Upper lobe of left lung (tissue), 6 donors: ENCODE results near the gene ADGRE2. TPM values are rescaled to one million over a fixed set of nuclear protein-coding genes. Genes with fewer than 3 reads are reported as not detected.
A peak's percentile ranks its signal among the peaks of the same experiment; 100 is the strongest.
"Not testable (repeated sequence)": the region's sequence is repeated elsewhere in the genome, so short reads cannot be mapped to it uniquely, and the experiment has no call there.

ENCODE experiments used
- ATAC-seq, 2 donors: fragments of 200-7000 bp; cut with Tn5 transposase; one replicate each; pipeline ENCODE4 v1.9.1; 2022; ENCODE audit warnings: mild to moderate bottlenecking in 2 of 2, moderate library complexity in 2 of 2; ENCODE audit not compliant: low FRiP score in 2 of 2
- DNase-seq, 2 donors: peaks; one replicate each; pipeline ENCODE4 v3.0.0-alpha.2; 2019 to 2020
- H3K27ac ChIP-seq, 4 donors: fragments of 200-600 bp; sonication (generic); one replicate each; pipeline ENCODE4 v1.5.1; 2016 to 2019
- H3K27me3 ChIP-seq, 4 donors: fragments of 200-600 bp; sonication (generic); one replicate each; pipeline ENCODE4 v1.5.1; 2017 to 2019
- H3K36me3 ChIP-seq, 4 donors: fragments of 200-600 bp; sonication (generic); one replicate each; pipeline ENCODE4 v1.5.1; 2016 to 2019
- H3K4me1 ChIP-seq, 4 donors: fragments of 200-600 bp; sonication (generic); one replicate each; pipeline ENCODE4 v1.5.1; 2018 to 2019
- H3K4me3 ChIP-seq, 4 donors: fragments of 200-600 bp; sonication (generic); one replicate each; pipeline ENCODE4 v1.5.1; 2017 to 2019; ENCODE audit warnings: mild to moderate bottlenecking in 2 of 4, moderate library complexity in 1 of 4
- H3K9me3 ChIP-seq, 4 donors: fragments of 200-600 bp; sonication (generic); one replicate each; pipeline ENCODE4 v1.5.1; 2018 to 2019
- EP300 ChIP-seq, 4 donors: sonication (generic); formaldehyde crosslinking; IDR thresholded peaks; one replicate each; pipeline ENCODE4 v1.5.1; 2017; ENCODE audit warnings: antibody characterized with exemption in 4 of 4, control low read depth in 2 of 4
- POLR2A ChIP-seq, 4 donors: fragments of 450-650 bp; IDR thresholded peaks; one replicate each; pipeline ENCODE4 v1.5.1; 2016 to 2017; ENCODE audit warnings: antibody characterized with exemption in 4 of 4, mild to moderate bottlenecking in 2 of 4
- POLR2AphosphoS5 ChIP-seq, 2 donors: sonication (generic); formaldehyde crosslinking; IDR thresholded peaks; one replicate each; pipeline ENCODE4 v1.5.1; 2017; ENCODE audit warnings: antibody characterized with exemption in 2 of 2
- WGBS, 2 donors: methylation state at CpG; one replicate each; pipeline ENCODE4 v1.1.5; 2017 to 2018; 5-methylcytosine and 5-hydroxymethylcytosine counted together
- total RNA-seq, 6 donors: library from RNA; depleted of rRNA in 4 of 6; stranded (reverse); fragments of >200 nt in 4 of 6; gene quantifications; one replicate each; pipeline versions ENCODE4 v1.1.0 to v1.2.1, GENCODE V29; 2016 to 2021
- TF ChIP-seq, protein P1 (sequence below), 6 experiments: fragments of 450-650 bp in 4 of 6; fragments of 200-600 bp in 2 of 6; sonication (generic) in 2 of 6; IDR thresholded peaks; one replicate each; pipeline ENCODE4 v1.5.1; 2016 to 2019; ENCODE audit warnings: antibody characterized with exemption in 6 of 6
- donor health status: DM: no; HTN: no; CAD: no; lungs with moderate emphysema.
- donor health status: DM: no; HTN: yes; CAD: no; lungs with severe emphysema.

The ADGRE2 gene
- total RNA-seq, 6 donors from 2014 or later: 12.3 to 24.1 (median 18.1) TPM

DNA sequence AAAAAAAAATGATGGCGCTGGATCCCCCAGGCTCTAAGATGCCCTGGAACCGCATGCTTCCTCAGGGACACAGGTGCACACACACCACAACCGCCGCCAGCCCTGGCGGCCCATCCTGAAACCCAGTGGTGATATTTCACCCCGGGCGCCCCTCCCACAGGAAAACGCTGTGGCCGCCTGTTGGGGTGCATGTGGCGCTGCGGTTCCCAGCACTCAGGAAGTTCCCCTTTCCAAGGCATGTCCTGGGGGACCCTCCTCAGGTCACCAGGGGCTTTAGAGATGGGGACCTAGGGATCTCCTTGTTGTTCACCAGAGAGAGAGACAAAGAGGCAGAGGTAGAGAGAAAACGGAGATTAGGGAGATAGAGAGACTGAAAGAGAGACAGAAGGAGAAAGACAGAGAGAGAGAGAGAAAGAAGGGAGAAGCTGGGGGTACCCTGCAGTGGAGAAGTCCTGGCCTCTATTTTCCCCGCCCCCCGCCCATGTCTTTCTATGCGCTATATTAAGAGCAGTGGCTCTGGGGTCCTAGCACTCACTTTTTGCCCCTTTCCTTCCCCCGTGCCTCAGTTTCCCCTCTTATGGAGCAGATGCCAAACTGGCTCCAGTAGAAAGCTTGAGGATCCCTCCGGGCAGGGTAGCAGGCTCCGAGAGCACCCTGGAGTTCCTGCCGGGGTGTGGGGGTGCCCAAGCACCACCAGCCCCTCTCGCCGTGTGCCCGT, 2.3 kb downstream of the ADGRE2 start:
- 7 to 8% methylated on average over 17 to 22 of the region's 22 CpGs for WGBS, 2 donors
- Histone ChIP-seq H3K36me3 (peaks cover 0 to 6% (median 0%) of the 10 kb centered on the region in 4 donors), H3K4me3 (peak overlapping the region in 3 of 4 donors; percentile 40 to 52 (median 44)), H3K9me3 (no peaks in the 10 kb centered on the region), H3K27me3 (no peaks in the 10 kb centered on the region), H3K4me1 (peaks cover 0 to 15% (median 3%) of the 10 kb centered on the region in 4 donors), H3K27ac (peak overlapping the region; percentile 44 to 77 (median 58))
- TF ChIP-seq, protein P1, sequence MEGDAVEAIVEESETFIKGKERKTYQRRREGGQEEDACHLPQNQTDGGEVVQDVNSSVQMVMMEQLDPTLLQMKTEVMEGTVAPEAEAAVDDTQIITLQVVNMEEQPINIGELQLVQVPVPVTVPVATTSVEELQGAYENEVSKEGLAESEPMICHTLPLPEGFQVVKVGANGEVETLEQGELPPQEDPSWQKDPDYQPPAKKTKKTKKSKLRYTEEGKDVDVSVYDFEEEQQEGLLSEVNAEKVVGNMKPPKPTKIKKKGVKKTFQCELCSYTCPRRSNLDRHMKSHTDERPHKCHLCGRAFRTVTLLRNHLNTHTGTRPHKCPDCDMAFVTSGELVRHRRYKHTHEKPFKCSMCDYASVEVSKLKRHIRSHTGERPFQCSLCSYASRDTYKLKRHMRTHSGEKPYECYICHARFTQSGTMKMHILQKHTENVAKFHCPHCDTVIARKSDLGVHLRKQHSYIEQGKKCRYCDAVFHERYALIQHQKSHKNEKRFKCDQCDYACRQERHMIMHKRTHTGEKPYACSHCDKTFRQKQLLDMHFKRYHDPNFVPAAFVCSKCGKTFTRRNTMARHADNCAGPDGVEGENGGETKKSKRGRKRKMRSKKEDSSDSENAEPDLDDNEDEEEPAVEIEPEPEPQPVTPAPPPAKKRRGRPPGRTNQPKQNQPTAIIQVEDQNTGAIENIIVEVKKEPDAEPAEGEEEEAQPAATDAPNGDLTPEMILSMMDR (IDR thresholded peaks at IDR 0.05): no peak
- TF ChIP-seq EP300 (IDR thresholded peaks at IDR 0.05) (no peak), POLR2AphosphoS5 (IDR thresholded peaks at IDR 0.05) (no peak), POLR2A (IDR thresholded peaks at IDR 0.05) (no peak)
- DNase-seq: peak; percentile 71 to 72
- ATAC-seq: peak; percentile 5 to 49

DNA sequence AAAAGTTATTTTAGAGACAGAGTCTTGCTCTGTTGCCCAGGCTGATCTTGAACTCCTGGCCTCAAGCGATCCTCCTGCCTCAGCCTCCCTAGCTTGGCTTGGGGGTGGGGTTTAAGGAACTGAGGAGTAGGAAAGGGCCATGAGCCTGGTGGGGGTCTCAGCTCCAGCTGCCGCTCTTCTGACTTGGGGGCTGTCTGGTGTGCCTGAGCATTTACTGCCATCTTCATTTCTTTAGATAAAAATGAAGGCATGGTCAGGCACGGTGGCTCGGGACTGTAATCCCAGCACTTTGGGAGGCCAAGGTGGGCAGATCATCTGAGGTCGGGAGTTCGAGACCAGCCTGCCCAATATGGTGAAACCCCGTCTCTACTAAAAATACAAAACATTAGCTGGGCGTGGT, 3.0 kb downstream of the ADGRE2 start:
- Histone ChIP-seq H3K27ac (peak overlapping the region in 1 of 4 donors; percentile 77), H3K4me3 (peak overlapping the region in 3 of 4 donors; percentile 40 to 52 (median 44)), H3K4me1 (peaks cover 0 to 15% (median 3%) of the 10 kb centered on the region in 4 donors)
- DNase-seq, ATAC-seq, H3K9me3 ChIP-seq, H3K27me3 ChIP-seq, H3K36me3 ChIP-seq: not testable (repeated sequence)
- 72 to 81% methylated on average over 6 to 8 of the region's 8 CpGs for WGBS, 2 donors

DNA sequence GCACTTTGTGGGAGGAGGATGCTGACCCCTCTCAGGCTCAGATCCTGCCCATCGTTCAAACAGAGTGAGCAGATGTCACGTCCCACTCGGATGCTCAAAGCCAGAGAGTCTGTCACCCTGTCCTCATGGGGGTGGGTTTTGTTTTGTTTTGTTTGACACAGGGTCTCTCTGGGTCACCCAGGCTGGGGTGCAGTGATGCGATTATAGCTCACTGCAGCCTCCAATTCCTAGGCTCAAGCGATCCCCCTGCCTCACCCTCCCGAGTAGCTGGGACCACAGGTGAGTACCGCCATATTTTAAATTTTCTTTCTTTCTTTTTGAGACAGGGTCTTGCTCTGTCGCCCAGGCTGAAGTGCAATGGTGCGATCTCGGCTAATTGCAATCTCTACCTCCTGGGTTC, 4.0 kb downstream of the ADGRE2 start:
- Histone ChIP-seq H3K4me3 (no peak overlapping the region), H3K4me1 (peaks cover 0 to 15% (median 3%) of the 10 kb centered on the region in 4 donors), H3K27me3 (no peaks in the 10 kb centered on the region), H3K27ac (no peak overlapping the region), H3K9me3 (no peaks in the 10 kb centered on the region), H3K36me3 (peaks cover 0 to 6% (median 0%) of the 10 kb centered on the region in 4 donors)
- 89 to 95% methylated on average over 7 to 8 of the region's 10 CpGs for whole genome bisulfite sequencing, 2 donors
- ATAC-seq (no peak), DNase-seq (no peak)
- TF ChIP-seq, protein P1 (IDR thresholded peaks at IDR 0.05): no peak
- TF ChIP-seq POLR2A (IDR thresholded peaks at IDR 0.05): no peak
- no peak for TF ChIP-seq EP300 (IDR thresholded peaks at IDR 0.05)
- no peak for TF ChIP-seq POLR2AphosphoS5 (IDR thresholded peaks at IDR 0.05)

DNA sequence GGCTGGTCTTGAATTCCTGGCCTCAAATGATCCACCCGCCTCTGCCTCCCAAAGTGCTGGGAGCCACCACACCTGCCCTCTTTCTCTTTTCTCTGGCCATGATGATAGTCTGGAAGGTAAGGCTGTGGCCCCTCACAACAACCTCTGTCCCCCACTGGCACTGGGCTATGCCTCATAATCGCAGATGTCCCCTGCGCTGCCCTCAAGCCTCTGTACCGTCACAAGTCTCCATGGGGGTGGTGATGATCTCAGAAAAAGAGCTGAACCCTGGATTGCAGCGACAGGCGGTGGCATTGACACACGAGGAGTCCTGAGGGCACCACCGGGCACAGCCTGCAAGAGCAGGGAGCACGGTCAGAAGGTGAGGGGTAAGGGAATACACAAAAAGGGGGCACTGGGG, 4.6 kb downstream of the ADGRE2 start:
- H3K27ac ChIP-seq, H3K36me3 ChIP-seq, DNase-seq, H3K4me3 ChIP-seq, ATAC-seq, H3K9me3 ChIP-seq, H3K27me3 ChIP-seq: not testable (repeated sequence)
- WGBS, 2 donors: 72 to 89% methylated on average over 8 to 9 of the region's 9 CpGs
- H3K4me1 ChIP-seq: peaks cover 0 to 15% (median 3%) of the 10 kb centered on the region in 4 donors

DNA sequence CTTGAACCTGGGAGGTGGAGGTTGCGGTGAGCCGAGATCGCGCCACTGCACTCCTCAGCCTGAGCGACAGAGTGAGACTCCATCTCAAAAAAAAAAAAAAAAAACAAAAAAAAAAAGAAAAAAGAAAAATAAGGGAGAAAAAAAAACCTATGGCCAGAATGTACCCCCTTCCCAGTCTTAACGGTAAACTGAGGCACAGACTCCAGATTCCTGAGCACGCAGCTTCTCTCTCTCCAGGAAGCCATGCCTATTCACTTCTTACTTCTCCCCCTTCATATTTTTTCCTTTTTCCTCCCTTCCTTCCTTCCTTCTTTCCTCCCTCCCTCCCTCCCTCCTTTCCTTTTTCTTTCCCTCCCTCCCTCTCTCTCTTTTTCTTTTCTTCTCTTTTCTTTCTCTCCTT, 5.4 kb downstream of the ADGRE2 start:
- Histone ChIP-seq H3K4me3 (no peak overlapping the region), H3K27ac (no peak overlapping the region), H3K4me1 (peaks cover 0 to 15% (median 3%) of the 10 kb centered on the region in 4 donors), H3K27me3 (no peaks in the 10 kb centered on the region), H3K36me3 (peaks cover 0 to 6% (median 0%) of the 10 kb centered on the region in 4 donors), H3K9me3 (no peaks in the 10 kb centered on the region)
- TF ChIP-seq POLR2AphosphoS5 (IDR thresholded peaks at IDR 0.05) (no peak), POLR2A (IDR thresholded peaks at IDR 0.05) (no peak), EP300 (IDR thresholded peaks at IDR 0.05) (no peak)
- TF ChIP-seq, protein P1 (IDR thresholded peaks at IDR 0.05): no peak
- ATAC-seq: no peak
- 91 to 92% methylated on average over 7 of the region's 7 CpGs for WGBS, 2 donors
- no peak for DNase-seq

DNA sequence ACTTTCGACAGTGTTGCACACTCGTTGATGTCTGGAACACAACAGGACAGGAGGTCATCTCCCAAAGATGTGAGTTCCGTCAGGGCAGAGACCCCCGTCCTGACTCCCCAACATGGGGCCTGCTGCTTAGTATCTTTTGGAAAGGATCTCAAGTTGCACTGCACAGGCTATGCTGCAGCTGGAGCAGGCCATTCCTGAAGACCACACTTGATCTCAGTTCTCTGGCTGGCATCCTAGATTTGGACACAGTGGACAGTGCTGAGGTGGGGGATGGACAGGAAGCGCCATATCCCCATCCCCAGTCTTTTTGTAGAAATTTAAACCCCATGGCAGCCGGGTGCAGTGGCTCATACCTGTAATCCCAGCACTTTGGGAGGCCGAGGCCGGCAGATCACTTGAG, 5.9 kb downstream of the ADGRE2 start:
- ATAC-seq (no peak), DNase-seq (no peak)
- Histone ChIP-seq H3K9me3 (no peaks in the 10 kb centered on the region), H3K4me1 (peaks cover 0 to 15% (median 3%) of the 10 kb centered on the region in 4 donors), H3K27me3 (no peaks in the 10 kb centered on the region), H3K36me3 (peaks cover 0 to 6% (median 0%) of the 10 kb centered on the region in 4 donors), H3K4me3 (no peak overlapping the region), H3K27ac (no peak overlapping the region)
- TF ChIP-seq EP300 (IDR thresholded peaks at IDR 0.05) (no peak), POLR2AphosphoS5 (IDR thresholded peaks at IDR 0.05) (no peak), POLR2A (IDR thresholded peaks at IDR 0.05) (no peak)
- TF ChIP-seq, protein P1 (IDR thresholded peaks at IDR 0.05): no peak
- WGBS, 2 donors: 83 to 88% methylated on average over 7 to 8 of the region's 8 CpGs
